ENCODE measurements around the gene CTNND2. TPM values are rescaled to one million over a fixed set of nuclear protein-coding genes. Genes with fewer than 3 reads are reported as not detected.
"Not testable (repeated sequence)": the region's sequence is repeated elsewhere in the genome, so short reads cannot be mapped to it uniquely, and the experiment has no call there.

Gene CTNND2
- total RNA-seq, 2 donors from 2014 or later = not detected

DNA sequence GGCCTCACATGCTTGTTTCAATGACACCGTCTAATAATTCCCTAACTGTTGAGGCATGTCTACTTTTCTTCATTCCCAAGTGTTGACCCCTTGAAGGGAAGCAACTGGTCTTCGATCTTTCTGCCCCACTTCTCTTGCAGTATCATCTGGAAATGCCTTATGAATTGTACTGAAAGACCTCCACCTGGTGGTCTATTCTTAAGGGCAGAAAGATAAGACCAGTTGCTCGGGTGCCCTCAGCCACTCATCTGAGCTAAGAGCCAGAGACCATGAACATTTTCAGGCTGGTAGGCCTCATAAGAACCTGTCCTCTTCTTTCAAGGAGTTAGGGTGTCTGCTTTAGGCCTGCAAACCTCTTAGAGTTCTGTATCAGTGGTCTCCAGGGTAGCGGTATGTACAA lies 542.5 kb downstream of the CTNND2 start:
- DNase-seq (ENCODE audit: low spot score) (no peak), ATAC-seq (no peak)
- no peak overlapping the region for H3K27ac Mint-ChIP-seq
- H3K9me3 Mint-ChIP-seq = no peaks in the 10 kb centered on the region
- H3K36me3 Mint-ChIP-seq = no peaks in the 10 kb centered on the region
- H3K4me3 Mint-ChIP-seq = no peak overlapping the region
- H3K27me3 Mint-ChIP-seq = peaks cover 0 to 7% of the 10 kb centered on the region in 2 donors
- H3K4me1 Mint-ChIP-seq (ENCODE audit: low read depth in 2 of 2) = no peaks in the 10 kb centered on the region

DNA sequence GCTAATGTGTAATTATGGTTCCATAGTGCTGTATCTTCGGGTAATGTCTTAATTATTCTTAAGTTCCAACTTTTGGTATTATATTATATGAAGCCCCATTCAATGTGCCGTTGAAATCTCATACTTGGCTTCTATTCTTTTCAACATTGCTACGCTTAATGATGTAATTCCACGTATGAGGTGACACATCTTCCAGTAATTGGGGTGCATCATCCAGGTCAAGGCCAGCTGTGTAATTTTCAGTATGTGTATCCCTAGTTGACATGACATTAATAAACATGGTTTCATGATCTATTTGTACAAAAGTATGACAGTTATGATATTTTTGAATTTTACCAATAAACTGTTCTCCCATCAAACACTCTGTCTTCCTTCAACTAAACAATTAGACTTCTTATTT lies 546.3 kb downstream of the CTNND2 start:
- H3K9me3 Mint-ChIP-seq = peaks cover 4% of the 10 kb centered on the region
- no peaks in the 10 kb centered on the region for H3K4me1 Mint-ChIP-seq (ENCODE audit: low read depth in 2 of 2)
- no peak overlapping the region for H3K4me3 Mint-ChIP-seq
- H3K27ac Mint-ChIP-seq = no peak overlapping the region
- no peaks in the 10 kb centered on the region for H3K36me3 Mint-ChIP-seq
- H3K27me3 Mint-ChIP-seq = peaks cover 7% of the 10 kb centered on the region in 2 donors
- ATAC-seq = no peak
- DNase-seq (ENCODE audit: low spot score) = no peak

DNA sequence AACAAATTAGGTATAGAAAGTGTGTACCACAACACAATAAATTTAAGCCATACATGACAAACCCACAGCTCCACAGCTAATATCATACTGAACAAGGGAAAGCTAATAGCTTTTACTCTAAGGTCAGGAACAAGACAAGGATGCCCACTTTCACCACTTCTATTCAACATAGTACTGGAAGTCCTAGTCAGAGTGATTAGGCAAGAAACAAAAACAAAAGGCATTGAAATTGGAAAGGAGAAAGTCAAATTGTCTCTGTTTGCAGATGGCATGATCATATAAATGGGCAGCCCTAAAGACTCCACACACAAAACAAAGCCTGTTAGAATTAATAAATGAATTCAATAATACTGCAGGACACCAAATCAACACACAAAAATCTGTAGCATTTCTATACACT lies 548.8 kb downstream of the CTNND2 start:
- Mint-ChIP-seq H3K4me3 (no peak overlapping the region), H3K27ac (no peak overlapping the region), H3K4me1 (ENCODE audit: low read depth in 2 of 2) (no peaks in the 10 kb centered on the region), H3K27me3 (peaks cover 7 to 13% of the 10 kb centered on the region in 2 donors), H3K9me3 (peaks cover 4% of the 10 kb centered on the region), H3K36me3 (no peaks in the 10 kb centered on the region)
- no peak for ATAC-seq
- DNase-seq (ENCODE audit: low spot score) = no peak

DNA sequence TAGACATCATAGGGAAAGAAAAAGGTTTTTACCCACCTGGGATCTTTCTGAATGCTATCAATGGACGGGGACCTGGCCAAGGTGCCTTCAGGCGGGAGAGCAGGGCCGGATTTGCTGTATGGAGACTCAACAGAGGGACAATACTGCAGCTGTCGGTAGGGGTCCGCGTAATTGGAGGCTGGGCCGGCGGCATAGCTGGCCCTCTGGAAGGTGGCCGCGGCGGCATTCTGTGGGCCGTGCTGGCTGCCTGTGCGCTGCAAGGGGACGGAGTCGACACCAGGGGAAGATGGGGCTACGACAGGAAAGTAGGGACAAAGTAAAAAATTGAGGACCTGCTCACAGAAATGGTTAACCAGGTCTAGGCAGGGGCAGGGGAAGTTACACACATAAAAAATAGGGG lies 557.9 kb downstream of the CTNND2 start:
- Mint-ChIP-seq H3K27me3 (peaks cover 18 to 23% of the 10 kb centered on the region in 2 donors), H3K4me3 (no peak overlapping the region), H3K9me3 (no peaks in the 10 kb centered on the region), H3K36me3 (no peaks in the 10 kb centered on the region), H3K27ac (no peak overlapping the region), H3K4me1 (ENCODE audit: low read depth in 2 of 2) (no peaks in the 10 kb centered on the region)
- ATAC-seq = no peak
- no peak for DNase-seq (ENCODE audit: low spot score)

DNA sequence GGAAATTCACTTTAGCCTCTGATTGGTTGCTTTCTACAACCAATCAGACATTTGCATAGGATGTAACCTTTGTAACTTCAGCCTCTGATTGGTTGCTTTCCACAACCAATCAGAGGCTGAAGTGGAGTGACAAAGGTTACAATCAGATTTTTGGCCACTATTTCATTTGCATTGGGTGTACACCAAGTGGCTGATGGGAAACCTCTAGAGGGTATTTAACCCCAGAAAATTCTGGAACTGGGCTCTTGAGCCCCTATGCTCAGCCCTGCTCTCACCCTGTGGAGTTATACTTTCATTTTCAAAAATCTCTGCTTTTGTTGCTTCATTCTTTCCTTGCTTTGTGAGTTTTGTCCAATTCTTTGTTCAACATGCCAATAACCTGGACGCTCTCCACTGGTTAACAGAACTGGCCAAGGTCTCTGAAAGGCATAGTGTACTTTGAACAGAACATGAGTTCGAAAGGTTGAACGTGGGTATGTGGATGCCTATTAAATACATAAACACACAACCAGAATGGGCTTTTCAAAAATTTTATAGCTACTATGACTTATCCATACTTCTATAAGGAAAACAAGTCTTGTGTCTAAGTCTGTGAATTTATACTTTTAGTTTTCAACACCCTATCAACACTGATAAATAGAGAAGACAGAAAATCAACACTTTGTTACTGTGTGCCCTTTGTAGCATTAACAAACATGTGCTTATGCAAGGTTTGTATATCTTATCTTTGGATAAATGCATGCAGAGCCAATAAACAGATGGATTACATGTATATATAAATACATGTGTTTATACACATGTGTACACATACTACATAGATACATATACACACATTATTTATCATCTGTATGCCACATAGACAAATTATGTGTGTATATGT lies 568.1 kb downstream of the CTNND2 start:
- Mint-ChIP-seq H3K9me3 (no peaks in the 10 kb centered on the region), H3K27me3 (peaks cover 13 to 14% of the 10 kb centered on the region in 2 donors), H3K4me1 (ENCODE audit: low read depth in 2 of 2) (no peaks in the 10 kb centered on the region), H3K27ac (no peak overlapping the region), H3K36me3 (no peaks in the 10 kb centered on the region), H3K4me3 (no peak overlapping the region)
- no peak for DNase-seq (ENCODE audit: low spot score)
- ATAC-seq = no peak

DNA sequence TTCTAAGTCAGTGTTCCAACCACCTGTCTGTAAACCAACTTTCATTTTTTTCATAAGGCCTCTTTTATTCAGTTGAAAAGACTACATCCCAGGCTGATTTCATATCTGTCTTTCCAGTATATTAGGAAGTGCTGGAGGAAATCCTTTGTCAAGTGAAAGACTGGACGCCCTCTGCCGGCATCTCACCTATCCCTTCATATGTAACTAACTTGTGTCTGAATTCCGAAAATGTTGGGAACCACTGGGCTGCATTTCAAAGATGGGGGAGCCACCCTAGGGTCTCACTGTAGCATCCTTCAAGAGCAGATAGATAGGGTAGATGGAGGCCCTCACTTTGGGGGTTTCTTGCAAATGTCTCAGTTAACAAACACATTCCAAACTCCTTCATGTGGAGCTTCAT lies 569.8 kb downstream of the CTNND2 start:
- H3K4me3 Mint-ChIP-seq = no peak overlapping the region
- ATAC-seq (no peak), DNase-seq (ENCODE audit: low spot score) (no peak)
- peaks cover 11 to 13% of the 10 kb centered on the region in 2 donors for H3K27me3 Mint-ChIP-seq
- H3K9me3 Mint-ChIP-seq = no peaks in the 10 kb centered on the region
- H3K27ac Mint-ChIP-seq = no peak overlapping the region
- no peaks in the 10 kb centered on the region for H3K36me3 Mint-ChIP-seq
- H3K4me1 Mint-ChIP-seq (ENCODE audit: low read depth in 2 of 2) = no peaks in the 10 kb centered on the region

DNA sequence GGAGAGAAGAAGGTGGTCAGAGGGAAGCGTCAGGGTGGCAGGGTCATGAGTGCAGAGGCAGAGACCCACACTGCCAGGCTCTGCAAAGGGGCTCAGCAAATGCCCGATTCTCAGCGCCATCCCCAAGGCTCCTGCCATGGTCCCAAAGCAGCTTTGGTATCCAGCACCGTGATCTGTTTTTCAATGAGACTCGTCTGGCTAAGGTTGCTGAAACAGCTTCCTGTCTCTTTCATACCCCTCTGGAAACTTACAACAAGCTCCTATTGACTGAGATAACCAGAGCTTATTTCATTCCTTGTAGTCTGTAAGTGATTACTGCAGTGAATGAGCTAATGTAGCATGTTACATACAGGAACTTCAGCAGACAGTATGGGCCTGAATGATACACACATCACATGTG lies 574.6 kb downstream of the CTNND2 start:
- DNase-seq (ENCODE audit: low spot score) = no peak
- Mint-ChIP-seq H3K27ac (no peak overlapping the region), H3K4me3 (no peak overlapping the region), H3K4me1 (ENCODE audit: low read depth in 2 of 2) (no peaks in the 10 kb centered on the region), H3K27me3 (peaks cover 2 to 13% of the 10 kb centered on the region in 2 donors), H3K36me3 (no peaks in the 10 kb centered on the region), H3K9me3 (no peaks in the 10 kb centered on the region)
- no peak for ATAC-seq

DNA sequence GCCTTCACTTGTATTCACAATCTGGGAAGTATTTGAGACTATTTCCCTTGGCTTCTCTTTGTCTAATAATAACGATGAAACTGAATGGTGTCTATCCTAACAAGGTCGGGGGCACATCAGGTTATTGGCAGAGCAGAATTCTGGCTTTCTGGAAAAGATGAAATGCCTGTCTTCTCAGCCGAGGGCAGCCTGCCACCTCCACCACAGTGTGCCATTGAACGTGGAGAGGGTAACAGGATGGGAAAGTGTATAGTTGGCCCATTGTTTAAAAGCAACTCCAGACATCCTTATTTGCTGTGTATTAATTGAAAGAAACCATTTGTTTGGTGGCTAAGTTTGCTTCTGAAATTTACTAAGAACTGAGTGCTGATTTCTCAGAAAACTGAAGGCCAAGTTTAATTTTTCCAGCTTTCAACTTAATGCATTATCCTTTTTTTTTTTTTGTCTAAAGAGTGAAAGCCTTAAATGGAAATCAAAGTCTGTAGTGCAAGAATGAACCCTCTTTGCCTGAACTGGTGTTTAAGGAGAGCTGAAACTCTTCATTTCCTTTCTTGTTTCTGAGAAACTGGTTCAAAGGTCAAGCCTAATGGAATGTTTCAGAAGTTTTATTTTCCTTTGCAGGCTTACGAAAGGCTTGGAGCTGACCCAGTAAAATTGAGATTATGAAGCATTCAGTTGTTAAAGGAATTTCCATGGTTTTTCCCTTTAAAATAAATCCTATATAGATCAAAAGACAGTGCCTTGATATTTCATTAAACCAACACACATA lies 579.5 kb downstream of the CTNND2 start:
- Mint-ChIP-seq H3K9me3 (no peaks in the 10 kb centered on the region), H3K36me3 (no peaks in the 10 kb centered on the region), H3K27me3 (peaks cover 0 to 3% of the 10 kb centered on the region in 2 donors), H3K27ac (no peak overlapping the region), H3K4me1 (ENCODE audit: low read depth in 2 of 2) (peaks cover 5% of the 10 kb centered on the region in 2 donors), H3K4me3 (no peak overlapping the region)
- DNase-seq (ENCODE audit: low spot score) = no peak
- ATAC-seq = no peak

DNA sequence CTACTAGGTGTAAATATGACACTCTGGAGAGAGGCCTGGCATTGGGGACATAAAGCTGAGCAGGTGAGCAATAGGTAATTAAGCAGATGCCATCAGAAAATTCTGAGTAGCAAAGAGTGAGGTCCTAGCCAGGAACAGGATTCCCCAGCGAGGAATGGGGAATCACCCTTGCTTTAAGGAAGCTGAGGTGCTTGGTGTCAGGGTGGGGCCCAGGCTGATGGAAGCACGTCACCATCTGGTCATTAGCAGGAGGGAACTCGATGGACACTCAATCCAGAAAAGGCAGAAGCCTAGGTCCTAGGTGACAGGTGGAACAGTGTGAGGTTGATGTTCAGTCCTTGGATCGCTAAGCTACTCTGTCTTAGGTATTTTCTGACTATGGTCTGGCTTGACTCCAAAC lies 580.5 kb downstream of the CTNND2 start:
- Mint-ChIP-seq H3K27ac (no peak overlapping the region), H3K4me3 (no peak overlapping the region), H3K4me1 (ENCODE audit: low read depth in 2 of 2) (peaks cover 5% of the 10 kb centered on the region in 2 donors), H3K9me3 (no peaks in the 10 kb centered on the region), H3K36me3 (no peaks in the 10 kb centered on the region), H3K27me3 (peaks cover 3 to 5% of the 10 kb centered on the region in 2 donors)
- ATAC-seq (no peak), DNase-seq (ENCODE audit: low spot score) (no peak)

DNA sequence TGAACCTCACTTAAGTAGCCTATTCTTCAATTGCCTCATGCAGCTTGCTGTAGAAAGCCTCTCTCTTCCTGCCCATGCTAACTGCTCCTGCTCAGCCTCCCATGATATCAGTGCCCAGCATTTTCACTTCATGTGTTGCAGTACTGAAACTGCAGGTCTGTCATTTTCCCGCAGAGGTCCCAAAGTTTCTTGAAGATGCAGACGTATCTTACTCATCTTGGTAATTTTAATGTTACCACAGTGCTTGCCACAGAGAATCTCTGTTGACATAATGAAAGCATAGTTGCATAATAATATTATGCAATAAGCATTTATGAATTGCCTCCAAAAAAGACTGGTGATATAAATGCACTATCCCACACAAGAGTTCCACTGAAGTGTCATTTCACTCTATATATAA lies 582.1 kb downstream of the CTNND2 start:
- Mint-ChIP-seq H3K4me1 (ENCODE audit: low read depth in 2 of 2) (peaks cover 5% of the 10 kb centered on the region in 2 donors), H3K9me3 (no peaks in the 10 kb centered on the region), H3K4me3 (peak overlapping the region; percentile 7), H3K27ac (no peak overlapping the region), H3K27me3 (peaks cover 12% of the 10 kb centered on the region in 2 donors), H3K36me3 (no peaks in the 10 kb centered on the region)
- DNase-seq (ENCODE audit: low spot score) (no peak), ATAC-seq (peak; percentile 76 to 77)

DNA sequence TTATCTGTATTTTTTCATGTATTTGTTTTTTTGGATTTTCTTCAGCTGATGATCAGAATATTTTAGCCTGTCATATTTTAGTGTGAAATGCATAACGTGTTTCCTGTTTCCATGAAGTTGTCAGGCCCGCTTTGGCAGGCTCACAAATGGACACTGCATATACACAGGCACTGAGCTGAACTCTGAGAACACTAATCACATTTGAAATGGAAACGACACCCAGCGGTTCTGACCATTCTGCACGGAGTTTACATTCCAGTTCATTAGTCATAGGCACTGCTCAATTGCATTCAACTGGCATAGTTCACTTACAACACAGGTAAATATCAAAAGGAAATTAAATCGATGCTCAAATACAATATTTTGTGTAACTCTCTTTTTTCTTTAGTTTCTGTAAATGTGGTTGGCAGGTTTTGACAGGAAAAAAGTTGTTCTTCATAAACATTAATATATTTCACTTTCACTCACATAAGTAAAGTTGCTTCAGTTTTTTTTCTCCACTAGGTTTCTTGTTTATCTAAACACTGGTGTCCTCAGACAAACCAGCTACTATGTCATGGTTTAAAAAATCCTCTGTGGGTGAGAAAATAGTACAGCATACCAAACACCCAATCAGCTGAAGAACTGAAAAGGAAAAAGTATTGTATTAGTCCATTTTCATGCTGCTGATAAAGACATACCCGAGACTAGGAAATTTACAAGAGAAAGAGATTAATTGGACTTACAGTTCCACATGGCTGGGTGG lies 584.2 kb downstream of the CTNND2 start:
- Mint-ChIP-seq H3K27ac (no peak overlapping the region), H3K4me3 (no peak overlapping the region), H3K4me1 (ENCODE audit: low read depth in 2 of 2) (peaks cover 5% of the 10 kb centered on the region in 2 donors), H3K9me3 (no peaks in the 10 kb centered on the region), H3K36me3 (no peaks in the 10 kb centered on the region), H3K27me3 (peaks cover 12% of the 10 kb centered on the region in 2 donors)
- no peak for ATAC-seq
- DNase-seq (ENCODE audit: low spot score) = no peak

DNA sequence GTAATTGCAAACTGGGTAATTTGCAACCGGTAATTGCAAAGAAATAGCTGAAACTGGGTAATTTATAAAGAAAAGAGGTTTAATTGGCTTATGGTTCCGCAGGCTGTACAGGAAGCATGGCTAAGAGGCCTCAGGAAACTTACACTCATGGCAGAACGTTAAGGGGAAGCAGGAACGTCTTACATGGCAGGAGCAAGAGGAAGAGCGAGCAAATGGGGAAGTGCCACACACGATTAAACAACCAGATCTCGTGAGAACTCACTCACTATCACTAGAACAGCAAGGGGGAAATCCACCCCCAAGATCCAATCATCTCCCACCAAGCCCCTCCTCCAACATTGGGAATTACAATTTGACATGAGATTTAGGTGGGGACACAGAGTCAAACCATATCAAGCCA lies 590.6 kb downstream of the CTNND2 start:
- H3K9me3 Mint-ChIP-seq; H3K36me3 Mint-ChIP-seq; H3K27me3 Mint-ChIP-seq; H3K4me3 Mint-ChIP-seq; H3K27ac Mint-ChIP-seq; H3K4me1 Mint-ChIP-seq (ENCODE audit: low read depth in 2 of 2); ATAC-seq; DNase-seq (ENCODE audit: low spot score): not testable (repeated sequence)

DNA sequence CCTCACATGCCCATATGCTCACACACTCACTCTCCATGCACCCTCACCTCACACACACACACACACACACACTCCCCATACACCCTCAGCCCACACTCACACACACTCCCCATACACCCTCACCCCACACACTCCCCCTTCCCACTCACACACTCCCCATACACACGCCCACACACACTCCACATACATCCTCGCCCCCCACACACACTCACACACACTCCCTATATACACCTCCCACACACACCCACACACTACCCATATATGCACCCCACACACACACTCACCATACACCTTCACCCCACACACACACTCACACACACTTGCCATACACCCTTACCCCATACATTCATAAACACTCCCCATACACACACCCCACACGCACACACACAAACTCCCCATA lies 592.5 kb downstream of the CTNND2 start:
- H3K9me3 Mint-ChIP-seq = no peaks in the 10 kb centered on the region
- peak; percentile 35 to 46 for ATAC-seq
- H3K4me3 Mint-ChIP-seq = no peak overlapping the region

DNA sequence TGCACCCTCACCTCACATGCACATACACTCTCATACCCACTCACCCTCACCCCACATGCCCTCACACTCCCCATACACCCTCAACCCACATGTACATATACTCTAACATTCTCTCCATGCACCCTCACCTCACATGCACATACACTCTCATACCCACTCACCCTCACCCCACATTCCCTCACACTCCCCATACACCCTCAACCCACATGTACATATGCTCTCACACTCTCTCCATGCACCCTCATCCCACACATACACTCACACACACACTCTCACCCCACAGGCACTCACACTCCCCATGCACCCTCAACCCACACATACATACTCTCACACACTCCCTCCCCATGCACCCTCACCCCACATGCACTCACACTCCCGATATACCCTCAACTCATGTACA lies 593.0 kb downstream of the CTNND2 start:
- H3K4me1 Mint-ChIP-seq (ENCODE audit: low read depth in 2 of 2) = no peaks in the 10 kb centered on the region
- H3K27ac Mint-ChIP-seq = no peak overlapping the region
- DNase-seq (ENCODE audit: low spot score) = no peak
- peak; percentile 32 to 38 for ATAC-seq
- no peaks in the 10 kb centered on the region for H3K27me3 Mint-ChIP-seq
- H3K4me3 Mint-ChIP-seq = no peak overlapping the region
- H3K36me3 Mint-ChIP-seq = no peaks in the 10 kb centered on the region
- H3K9me3 Mint-ChIP-seq = no peaks in the 10 kb centered on the region

More for the DNA sequence above, 592.5 kb downstream of the CTNND2 start:
- H3K27me3 Mint-ChIP-seq = no peaks in the 10 kb centered on the region
- DNase-seq (ENCODE audit: low spot score) = no peak
- H3K4me1 Mint-ChIP-seq (ENCODE audit: low read depth in 2 of 2) = no peaks in the 10 kb centered on the region
- H3K27ac Mint-ChIP-seq = no peak overlapping the region
- H3K36me3 Mint-ChIP-seq = no peaks in the 10 kb centered on the region

Measured in natural killer cell treated with Interleukin-12 subunit alpha and Interleukin-12 subunit beta and Interleukin-15 and Interleukin-18, amount 100 ng/mL, for 72 hours (primary cell).